HG02798 (cell line): ENCODE results near the gene GLYATL3.
"Not testable (repeated sequence)": the region's sequence is repeated elsewhere in the genome, so short reads cannot be mapped to it uniquely, and the experiment has no call there.

Experiments
- ATAC-seq: cut with Tn5 transposase; IDR thresholded peaks from one replicate; pipeline ENCODE4 v1.9.1; 2021; ENCODE audit warnings: mild to moderate bottlenecking; ENCODE audit not compliant: unreplicated experiment, poor library complexity

GLYATL3 gene

GRCh38 chr6:49499623-49500022, at the start of gene GLYATL3:
TSS of gene GLYATL3 (plus strand) at chr6:49499923. CDS start at chr6:49511991, 12,068 bp downstream.
- ATAC-seq, result no peak

GRCh38 chr6:49453221-49453620, 46.5 kb upstream of the GLYATL3 start:
- ATAC-seq, result no peak

GRCh38 chr6:49454787-49455709, 44.7 kb upstream of the GLYATL3 start:
- peak; percentile 85 for ATAC-seq

GRCh38 chr6:49457771-49458170, 42.0 kb upstream of the GLYATL3 start:
- no peak for ATAC-seq

GRCh38 chr6:49462071-49462470, 37.7 kb upstream of the GLYATL3 start:
- no peak for ATAC-seq

GRCh38 chr6:49462599-49462926, 37.2 kb upstream of the GLYATL3 start:
- ATAC-seq, result peak; percentile 3

GRCh38 chr6:49462927-49463611, 36.7 kb upstream of the GLYATL3 start, which contains the start of the genes CENPQ and MMUT:
TSS of gene CENPQ (plus strand) at chr6:49463370. CDS start at chr6:49470177, 6,807 bp downstream.
TSS of gene MMUT (minus strand) at chr6:49463253. CDS start at chr6:49459466, 3,787 bp downstream.
- ATAC-seq, result peak; percentile 100

- no peak for ATAC-seq
Observed at GRCh38 chr6:49463612-49463967, 36.1 kb upstream of the GLYATL3 start.

- ATAC-seq, result no peak
Observed at GRCh38 chr6:49464691-49465090, 35.0 kb upstream of the GLYATL3 start.

GRCh38 chr6:49468042-49468441, 31.7 kb upstream of the GLYATL3 start:
- no peak for ATAC-seq

GRCh38 chr6:49476564-49476963, 23.2 kb upstream of the GLYATL3 start:
- ATAC-seq, result not testable (repeated sequence)

- ATAC-seq, result no peak
Observed at GRCh38 chr6:49479308-49479970, 20.3 kb upstream of the GLYATL3 start.

- not testable (repeated sequence) for ATAC-seq
Observed at GRCh38 chr6:49481846-49482245, 17.9 kb upstream of the GLYATL3 start.

GRCh38 chr6:49483380-49483779, 16.3 kb upstream of the GLYATL3 start:
- not testable (repeated sequence) for ATAC-seq

- no peak for ATAC-seq
Observed at GRCh38 chr6:49490633-49491032, 9.1 kb upstream of the GLYATL3 start.

- no peak for ATAC-seq
Observed at GRCh38 chr6:49497304-49497703, 2.4 kb upstream of the GLYATL3 start.

- ATAC-seq, result no peak
Observed at GRCh38 chr6:49499126-49499525, 597 bp upstream of the GLYATL3 start.

GRCh38 chr6:49504666-49505065, 4.9 kb downstream of the GLYATL3 start:
- no peak for ATAC-seq

GRCh38 chr6:49506569-49507111, 6.9 kb downstream of the GLYATL3 start:
- ATAC-seq, result no peak

- ATAC-seq, result no peak
Observed at GRCh38 chr6:49509342-49509741, 9.6 kb downstream of the GLYATL3 start.
